ENCODE data around the gene OIP5.
"Not testable (repeated sequence)": the region's sequence is repeated elsewhere in the genome, so short reads cannot be mapped to it uniquely, and the experiment has no call there.

Gene OIP5

DNA sequence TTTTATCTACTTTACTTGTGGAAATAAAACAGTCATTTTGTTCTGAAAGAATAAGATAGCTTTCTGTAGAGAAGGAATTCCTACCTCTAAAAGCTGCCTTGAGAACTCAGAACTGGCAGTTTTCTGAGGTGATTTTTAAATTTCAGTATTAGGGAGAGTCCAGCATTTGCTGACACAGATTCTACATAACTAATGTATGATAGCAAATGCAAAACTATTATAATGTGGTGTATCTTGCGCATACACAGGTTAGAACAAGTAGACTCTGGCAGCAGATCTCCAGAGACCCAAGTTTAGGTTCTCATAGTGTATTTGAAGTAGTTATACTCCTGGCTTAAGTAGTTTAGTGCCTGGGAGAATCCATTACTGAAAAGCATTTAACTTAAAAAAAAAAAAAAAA lies 30.8 kb downstream of the OIP5 start:
- DNase-seq (ENCODE audit: low read depth), result no peak

DNA sequence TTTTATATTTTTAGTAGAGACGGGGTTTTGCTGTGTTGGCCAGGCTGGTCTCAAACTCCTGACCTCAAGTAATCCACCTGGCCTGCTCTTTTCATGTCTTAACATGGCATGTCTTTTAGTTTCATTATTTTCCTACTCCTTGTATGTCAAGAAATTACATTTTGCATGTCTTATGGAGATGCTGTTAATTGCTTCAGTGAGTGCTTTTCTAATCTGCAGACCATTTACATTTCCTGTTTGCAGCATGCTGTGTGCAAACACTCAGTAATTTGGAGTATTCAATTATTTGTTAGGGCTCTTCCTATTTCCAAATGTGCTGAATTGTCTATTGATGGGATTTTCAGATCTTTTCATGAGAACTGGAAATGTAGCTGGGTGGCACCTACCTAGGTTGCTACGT lies 31.3 kb downstream of the OIP5 start:
- not testable (repeated sequence) for DNase-seq (ENCODE audit: low read depth)

DNA sequence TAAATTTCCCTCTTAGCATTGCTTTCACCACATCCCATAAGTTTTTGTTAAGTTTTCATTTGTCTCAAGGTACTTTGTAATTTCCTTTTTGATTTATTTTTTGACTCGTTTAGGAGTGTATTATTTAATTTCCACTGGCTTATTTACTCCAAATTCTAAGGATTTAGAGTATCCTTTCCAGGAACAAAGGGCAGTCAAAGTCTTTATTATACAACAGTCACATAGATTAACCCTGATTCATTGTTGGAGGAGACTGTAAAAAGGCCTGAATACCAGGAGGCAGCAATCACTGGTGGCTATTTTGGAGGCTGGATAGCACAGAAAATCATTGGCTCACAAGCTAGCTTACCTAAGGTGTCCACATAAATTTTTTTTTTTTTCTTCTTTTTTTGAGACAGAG lies 39.9 kb downstream of the OIP5 start:
- DNase-seq (ENCODE audit: low read depth), result no peak

DNA sequence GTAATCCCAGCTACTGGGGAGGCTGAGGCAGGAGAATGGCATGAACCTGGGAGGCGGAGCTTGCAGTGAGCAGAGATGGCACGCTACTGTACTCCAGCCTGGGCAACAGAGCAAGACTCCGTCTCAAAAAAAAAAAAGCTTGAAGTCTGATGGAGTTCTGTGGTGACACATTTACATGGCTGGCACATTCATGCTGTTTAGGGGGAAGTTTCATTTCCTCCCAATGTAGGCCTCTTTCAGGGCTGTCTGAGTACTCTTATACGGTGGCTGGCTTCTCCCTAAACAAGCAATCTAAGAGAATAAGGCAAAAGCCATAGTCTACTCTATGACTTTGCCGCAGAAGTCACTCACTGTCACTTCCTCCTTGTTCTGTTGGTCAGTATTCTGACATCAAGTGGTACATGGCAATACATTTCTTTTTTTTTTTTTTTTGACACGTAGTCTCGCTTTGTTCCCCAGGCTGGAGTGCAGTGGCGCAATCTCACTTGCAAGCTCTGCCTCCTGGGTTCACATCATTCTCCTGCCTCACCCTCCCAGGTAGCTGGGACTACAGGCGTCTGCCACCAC lies 41.2 kb downstream of the OIP5 start:
- DNase-seq (ENCODE audit: low read depth), result no peak

DNA sequence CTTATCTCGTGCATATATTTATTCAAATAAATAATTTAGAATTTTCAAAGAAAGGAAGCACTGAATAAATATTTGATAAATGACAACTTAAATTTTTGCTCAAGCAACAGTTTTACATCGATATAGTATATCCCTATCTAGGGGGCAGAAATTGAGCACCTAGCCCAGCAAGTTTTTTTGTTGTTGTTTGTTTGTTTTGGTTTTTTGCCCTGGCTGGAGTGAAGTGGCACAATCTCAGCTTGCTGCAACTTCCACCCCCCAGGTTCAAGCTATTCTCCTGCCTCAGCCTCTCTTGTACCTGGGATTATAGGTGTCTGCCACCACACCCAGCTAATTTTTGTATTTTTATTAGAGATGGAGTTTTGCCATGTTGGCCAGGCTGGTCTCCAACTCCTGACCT lies 42.4 kb downstream of the OIP5 start:
- DNase-seq (ENCODE audit: low read depth), result no peak

DNA sequence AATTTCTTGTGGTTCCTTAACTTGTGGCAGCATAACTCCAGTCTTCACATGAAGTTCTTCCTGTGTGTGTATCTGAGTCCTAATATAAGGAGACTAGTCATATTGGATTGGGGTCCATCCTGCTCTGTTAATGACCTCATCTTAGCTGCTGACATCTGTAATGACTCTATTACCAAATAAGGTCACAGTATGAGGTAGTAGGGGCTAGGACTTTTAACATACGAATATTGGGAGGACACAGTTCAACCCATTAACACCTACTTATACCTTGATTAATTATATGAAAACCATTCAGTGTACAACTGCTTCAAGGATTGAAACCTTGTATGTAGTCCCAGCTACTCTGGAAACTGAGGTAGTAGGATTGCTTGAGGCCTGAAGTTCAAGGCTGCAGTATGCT lies 43.9 kb downstream of the OIP5 start:
- DNase-seq (ENCODE audit: low read depth), result no peak

DNA sequence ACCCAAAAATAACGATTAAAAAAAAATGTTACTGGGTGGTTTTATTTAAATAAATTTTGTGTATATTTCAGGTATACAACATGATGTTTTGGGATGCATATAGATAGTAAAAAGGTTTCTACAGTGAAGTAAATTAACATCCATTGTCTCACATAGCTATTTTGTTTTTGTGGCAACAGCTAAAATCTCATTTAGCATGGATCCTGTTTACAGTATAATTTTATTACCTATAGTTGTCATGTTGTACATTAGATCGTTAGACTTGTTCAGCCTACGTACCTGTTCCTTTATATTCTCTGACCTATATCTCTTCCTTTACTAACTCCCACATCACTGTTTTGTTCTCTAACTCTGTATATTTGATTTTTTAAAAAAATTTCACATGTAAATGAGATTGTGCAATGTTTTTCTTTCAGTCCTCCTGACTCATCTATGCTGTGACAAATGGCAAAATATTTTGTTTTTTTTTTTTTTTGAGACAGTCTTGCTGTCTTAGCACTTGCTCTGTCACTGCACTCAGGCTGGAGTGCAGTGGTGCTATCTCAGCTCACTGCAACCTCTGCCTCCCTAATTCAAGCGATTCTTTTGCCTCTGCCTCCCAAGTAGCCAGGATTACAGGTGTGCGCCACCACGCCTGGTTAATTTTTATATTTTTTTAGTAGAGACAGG lies 45.6 kb downstream of the OIP5 start:
- peak; percentile 75 for DNase-seq (ENCODE audit: low read depth)

DNA sequence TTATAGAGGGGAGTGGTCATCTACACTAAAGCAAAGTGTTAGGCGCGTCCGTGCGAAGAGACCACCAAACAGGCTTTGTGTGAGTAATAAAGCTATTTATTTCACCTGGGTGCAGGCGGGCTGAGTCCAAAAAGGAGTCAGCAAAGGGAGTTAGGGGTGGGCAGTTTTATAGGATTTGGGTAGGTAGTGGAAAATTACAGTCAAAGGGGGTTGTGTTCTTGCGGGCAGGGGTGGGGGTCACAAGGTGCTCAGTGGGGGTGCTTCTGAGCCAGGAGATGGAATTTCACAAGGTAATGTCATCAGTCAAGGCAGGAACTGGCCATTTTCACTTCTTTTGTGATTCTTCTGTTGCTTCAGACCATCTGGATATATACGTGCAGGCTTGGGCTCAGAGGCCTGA lies 47.1 kb downstream of the OIP5 start:
- DNase-seq (ENCODE audit: low read depth), result no peak

DNA sequence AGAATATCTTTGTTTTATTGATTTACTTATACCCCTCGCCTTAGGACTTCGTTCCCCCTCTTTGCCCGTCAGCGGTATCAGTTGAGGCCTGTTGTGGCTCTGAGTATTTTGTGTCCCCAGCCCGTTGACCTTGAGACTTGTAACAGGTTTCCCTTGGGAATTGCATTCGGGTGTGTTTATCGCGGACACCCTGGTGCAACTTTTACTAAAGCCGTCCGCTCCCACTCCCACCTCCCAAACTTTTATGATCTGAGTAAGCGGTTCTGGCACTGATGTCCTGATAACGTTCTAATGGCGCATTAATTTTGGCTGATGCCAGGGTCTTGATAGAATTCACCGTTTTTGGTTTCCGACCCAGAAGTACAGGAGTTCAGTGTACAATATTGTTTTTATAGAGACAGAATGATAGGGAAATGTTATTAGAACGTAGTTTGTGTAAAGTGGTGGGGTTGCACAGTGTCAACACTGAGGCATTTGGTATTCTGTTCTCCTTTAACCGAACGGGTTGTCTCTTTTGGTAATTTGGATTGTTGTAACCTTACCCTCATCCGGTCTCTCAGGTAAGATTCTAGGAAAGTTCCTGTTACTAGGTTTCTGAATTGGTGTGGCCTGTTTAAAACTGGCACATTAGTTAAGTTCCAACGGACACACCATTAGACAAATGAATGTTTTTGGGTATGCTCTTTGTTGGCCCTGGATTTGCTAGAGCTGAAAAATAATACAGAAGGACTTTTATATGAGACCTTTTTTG lies 47.8 kb downstream of the OIP5 start:
- peak; percentile 38 for DNase-seq (ENCODE audit: low read depth)

DNA sequence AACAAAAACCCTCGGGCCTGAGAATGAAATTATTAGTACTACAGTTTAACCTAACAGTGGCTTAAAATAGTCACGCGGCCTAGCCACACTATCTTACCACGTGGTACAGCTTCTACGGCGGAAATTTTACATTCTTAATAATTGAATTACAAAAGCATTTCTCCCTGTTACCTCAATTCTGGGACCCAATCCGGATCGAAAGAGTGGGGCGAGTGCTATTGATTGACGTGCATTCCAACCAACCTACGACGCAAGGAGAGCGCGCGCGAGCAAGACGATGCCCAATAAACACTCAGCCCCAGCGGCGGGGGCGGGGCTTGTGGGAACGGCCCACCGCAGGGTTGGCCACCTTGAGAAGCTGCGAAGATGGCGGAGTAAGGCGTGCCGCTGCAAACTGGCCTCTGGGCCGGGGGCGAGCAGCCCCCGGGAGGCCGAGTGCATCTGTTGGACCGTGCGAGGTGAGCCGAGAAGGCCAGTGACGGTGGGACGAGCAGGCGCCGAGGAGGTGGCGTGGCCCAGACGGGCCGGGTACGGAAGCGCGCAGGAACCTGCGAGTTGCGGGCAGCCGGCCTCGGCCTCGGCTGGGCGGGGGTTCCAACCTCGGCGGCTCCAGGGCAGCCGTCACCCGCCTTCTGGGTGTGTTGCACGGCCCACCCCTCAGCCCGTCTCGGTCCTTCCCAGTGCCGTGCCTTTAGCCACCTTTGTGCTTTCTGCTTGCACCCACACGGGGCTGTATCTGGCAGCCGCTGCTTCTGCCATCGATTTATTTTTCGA lies 48.6 kb downstream of the OIP5 start:
- peak; percentile 99 for DNase-seq (ENCODE audit: low read depth)

DNA sequence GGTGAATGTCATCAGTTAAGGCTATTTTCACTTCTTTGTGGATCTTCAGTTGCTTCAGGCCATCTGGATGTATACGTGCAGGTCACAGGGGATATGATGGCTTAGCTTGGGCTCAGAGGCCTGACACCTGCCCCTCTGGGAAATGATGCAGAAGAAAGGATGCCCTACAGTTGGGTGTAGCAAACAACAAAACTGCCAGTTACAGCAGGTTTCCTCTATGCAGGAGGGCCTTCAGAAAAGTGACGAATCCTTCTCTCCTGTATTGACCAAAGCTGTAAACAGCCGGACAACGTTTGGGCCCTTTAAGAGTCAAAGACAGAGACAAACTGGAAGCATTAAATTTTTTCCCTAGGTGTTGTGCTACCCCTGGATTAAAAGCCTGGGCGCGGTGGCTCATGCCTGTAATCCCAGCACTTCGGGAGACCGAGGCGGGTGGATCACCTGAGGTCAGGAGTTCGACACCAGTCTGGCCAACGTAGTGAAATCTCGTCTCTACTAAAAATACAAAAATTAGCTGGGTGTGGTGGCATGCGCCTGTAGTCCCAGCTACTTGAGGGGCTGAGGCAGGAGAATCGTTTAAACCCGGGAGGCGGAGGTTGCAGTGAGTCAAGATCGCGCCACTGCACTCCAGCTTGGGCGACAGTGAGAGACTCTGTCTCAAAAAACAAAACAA lies 49.3 kb downstream of the OIP5 start:
- DNase-seq (ENCODE audit: low read depth), result not testable (repeated sequence)

DNA sequence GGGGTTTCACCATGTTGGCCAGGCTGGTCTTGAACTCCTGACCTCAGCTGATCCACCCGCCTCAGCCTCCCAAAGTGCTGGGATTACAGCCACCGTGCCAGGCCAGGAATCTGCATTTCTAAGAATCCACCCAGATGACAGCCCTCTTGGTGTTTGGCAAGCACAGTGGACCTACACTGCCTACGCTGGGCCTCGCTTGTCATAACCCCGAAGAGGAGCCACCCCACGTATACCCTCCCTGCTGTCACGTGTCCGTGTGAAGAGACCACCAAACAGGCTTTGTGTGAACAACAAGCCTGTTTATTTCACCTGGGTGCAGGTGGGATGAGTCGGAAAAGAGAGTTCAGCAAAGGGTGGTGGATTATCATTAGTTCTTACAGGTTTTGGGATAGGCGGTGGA lies 50.0 kb downstream of the OIP5 start:
- DNase-seq (ENCODE audit: low read depth), result not testable (repeated sequence)

DNA sequence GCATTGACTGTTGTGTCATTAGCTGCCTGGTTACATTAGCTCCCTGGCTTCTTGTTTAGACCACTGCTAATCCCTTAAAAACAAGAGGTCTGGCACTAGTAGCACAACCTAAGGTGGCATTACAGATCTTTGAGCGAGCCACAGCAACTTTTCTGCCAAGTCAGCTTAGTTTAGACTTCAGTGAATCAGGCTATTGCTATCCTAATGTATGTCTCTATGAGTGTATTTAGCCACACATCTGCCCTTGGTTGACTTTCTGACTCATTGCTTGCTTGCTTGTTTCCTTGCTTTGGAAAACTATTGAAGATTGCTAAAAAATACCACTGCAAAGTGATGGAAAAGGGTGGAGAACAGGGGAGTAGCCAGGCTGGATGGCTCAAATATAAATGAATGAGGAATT lies 51.2 kb downstream of the OIP5 start:
- DNase-seq (ENCODE audit: low read depth), result peak; percentile 90

DNA sequence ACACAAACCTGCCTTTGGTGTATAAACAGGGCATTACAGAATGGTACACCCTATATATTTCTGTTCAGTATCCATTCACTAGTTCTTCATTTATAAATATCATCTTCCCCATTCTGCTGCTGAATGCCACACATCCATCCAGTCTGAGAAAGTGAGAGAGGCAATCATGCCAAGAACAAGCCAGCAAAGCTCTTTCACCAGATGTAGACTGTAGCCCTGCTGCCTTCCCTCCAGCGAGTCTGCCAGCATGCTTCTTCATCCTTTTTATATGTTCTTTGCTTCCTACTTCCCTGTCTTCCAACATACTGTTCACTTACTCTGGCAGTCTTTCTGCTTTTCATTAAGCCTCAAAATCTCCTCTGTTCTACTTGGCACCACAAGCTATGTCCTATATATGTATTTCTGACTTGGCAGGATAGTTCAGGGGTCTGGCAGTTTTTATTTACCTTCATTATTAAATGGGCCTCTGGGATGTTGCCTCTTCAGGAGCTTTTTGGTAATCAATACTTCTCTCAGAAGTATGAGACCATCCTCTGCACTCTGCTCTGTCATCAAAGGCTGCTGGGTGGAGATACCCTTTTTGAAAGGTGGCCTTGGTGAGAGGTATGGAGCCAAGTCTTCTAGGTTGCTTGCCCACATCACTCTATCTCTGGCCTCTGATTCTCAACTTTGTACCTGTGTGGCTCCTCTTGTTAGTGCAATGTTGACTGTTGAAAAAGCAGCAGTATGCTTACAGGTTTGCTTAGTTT lies 52.7 kb downstream of the OIP5 start:
- DNase-seq (ENCODE audit: low read depth), result no peak

DNA sequence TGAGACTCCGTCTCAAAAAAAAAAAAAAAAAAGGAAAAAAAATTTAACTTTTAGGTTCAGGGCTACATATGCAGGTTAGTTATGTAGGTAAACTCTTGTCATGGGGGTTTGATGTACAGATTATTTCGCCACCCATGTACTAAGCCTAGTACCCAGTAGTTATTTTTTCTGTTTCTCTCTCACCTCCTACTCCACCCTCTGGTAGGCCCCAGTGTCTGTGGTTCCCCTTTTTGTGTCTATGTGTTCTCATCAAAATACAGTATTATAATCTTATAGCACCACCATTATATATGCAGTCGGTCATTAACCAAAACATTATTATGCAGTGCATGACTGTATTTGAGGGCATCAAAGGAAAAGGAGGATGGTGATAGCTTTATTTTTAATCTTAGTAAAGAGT lies 54.1 kb downstream of the OIP5 start:
- no peak for DNase-seq (ENCODE audit: low read depth)

DNA sequence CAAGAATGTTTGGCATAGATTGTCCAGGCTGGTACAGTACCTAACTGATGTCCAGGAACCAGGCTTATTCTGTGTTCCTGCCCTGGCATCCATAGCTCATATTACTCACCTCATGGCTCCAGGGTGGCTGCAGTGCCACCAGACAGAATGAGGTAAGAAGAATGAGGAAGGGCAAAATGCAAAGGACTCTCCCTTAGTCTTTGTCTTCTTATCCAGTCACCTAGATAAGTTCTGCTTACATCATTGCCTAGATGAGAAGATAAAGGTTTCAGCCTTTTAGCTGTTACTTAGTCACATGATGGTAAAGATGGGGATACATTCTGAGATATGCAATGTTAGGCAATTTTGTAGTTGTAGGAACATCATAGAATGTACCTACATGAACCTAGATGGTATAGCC lies 55.6 kb downstream of the OIP5 start:
- DNase-seq (ENCODE audit: low read depth), result no peak

DNA sequence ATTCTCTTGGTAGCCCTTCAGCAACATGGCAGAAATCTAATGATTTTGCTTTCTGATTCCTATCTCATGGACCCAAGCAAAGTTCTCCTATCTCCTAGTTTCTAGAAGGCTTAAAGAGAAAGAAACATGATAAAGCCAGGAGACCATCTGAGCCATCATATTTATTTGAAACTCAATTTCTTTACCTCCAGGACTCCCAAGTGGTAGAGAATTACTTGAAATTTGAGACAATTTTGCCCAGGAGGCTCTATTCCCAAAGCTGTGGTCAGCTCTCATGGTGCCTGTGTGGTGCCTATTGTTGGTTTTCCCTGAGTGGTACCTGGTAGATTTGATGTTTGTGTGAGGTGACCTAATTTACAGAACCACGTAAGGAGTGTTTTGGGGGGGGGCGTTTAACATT lies 62.5 kb downstream of the OIP5 start:
- DNase-seq (ENCODE audit: low read depth), result no peak

DNA sequence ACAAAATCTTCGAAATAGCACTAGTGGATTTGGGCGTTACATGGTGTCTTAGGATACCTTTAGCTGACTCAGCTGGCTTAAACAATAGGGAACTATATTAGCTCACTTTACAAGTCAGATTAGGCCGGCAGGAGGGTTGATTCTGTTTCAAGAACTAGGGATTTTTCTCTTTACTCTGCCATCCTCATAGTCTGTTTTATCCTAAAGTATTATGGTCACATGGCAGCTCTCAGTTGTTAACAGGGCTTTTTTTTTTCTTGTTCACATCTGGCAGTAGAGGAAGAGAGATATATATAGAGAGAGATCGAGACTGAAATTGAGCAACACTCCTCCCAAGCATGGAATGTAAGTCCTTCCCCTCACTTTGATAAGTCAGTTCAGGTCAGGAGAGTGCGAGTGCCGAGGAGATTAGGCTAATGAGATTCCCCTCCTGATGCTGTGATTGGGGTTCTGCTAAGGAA lies 68.5 kb downstream of the OIP5 start:
- no peak for DNase-seq (ENCODE audit: low read depth)

DNA sequence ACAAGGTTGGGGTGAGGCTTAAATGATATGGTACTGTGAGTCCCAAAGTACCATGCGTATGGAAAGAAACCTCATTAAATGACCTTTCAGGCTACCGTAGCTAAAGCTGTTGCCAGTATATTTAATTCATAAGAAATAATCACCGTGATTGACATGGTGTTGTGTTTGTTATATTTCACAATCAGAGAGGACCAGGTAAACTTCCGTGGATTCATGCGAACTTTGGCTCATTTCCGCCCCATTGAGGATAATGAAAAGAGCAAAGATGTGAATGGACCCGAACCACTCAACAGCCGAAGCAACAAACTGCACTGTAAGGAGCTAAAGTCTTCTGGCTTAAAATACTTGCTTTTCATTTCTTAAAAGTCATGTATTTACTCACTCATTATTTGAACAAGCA lies 69.8 kb downstream of the OIP5 start:
- no peak for DNase-seq (ENCODE audit: low read depth)

DNA sequence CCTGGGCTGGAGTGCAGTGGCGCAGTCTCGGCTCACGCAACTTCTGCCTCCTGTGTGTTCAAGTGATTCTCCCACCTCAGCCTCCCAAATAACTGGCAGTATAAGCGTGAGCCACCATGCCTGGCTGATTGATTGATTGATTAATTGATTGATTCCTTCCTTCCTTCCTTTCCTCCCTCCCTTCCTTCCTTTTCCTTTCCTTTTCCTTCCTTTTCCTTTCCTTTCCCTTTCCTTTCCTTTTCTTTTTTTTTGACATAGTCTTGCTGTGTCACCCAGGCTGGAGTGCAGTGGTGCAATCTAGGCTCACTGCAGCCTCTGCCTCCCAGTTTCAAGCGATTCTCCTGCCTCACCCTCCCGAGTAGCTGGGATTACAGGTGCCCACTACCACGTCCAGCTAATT lies 71.5 kb downstream of the OIP5 start:
- DNase-seq (ENCODE audit: low read depth), result not testable (repeated sequence)

DNA sequence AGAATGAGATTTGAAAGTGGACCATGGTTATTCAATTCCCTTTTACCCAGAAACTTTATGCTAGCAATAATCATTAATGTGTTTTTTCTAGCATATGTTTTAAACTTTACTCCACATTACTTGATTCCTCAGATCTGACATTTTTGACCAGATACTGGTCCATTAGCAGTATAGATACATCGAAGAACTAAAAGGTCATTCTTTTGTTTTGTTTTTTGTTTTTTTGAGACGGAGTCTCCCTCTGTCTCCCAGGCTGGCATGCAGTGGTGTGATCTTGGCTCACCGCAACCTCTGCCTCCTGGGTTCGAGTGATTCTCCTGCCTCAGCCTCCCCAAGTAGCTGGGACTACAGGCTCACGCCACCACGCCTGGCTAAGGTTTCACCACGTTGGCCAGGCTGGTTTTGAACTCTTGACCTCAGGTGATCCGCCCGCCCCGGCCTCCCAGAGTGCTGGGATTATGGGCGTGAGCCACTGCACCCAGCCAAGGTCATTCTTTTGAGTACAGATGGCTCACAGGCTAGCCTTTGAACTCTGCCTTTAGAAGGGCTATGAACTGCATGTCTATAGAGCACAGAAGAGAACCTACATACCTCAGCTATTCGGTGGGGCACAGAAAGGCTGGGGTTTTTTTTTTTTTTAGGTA lies 72.7 kb downstream of the OIP5 start:
- DNase-seq (ENCODE audit: low read depth), result no peak

All from ELR (cell line).